WTC11 (cell line): ENCODE results near the gene VPS41.

Experiments
- ATF3 ChIP-seq: sonication (generic); formaldehyde crosslinking; conservative IDR thresholded peaks from 2 replicates; pipeline ENCODE4 v1.8.1; 2022; ENCODE audit warnings: mild to moderate bottlenecking, missing genetic modification reagents
- CTCF ChIP-seq: fragments of 200-600 bp; IDR thresholded peaks from 2 replicates; pipeline ENCODE4 v1.8.0; 2022; ENCODE audit warnings: antibody characterized with exemption
- ESRRA ChIP-seq: sonication (generic); formaldehyde crosslinking; IDR thresholded peaks from 2 replicates; pipeline ENCODE4 v1.8.1; 2022; ENCODE audit warnings: mild to moderate bottlenecking, missing genetic modification reagents, borderline replicate concordance
- GRHL2 ChIP-seq: fragments of 250-450 bp; sonication (Bioruptor Pico); IDR thresholded peaks from 2 replicates; pipeline ENCODE4 v1.8.0; 2022; ENCODE audit warnings: mild to moderate bottlenecking, moderate library complexity; ENCODE audit not compliant: insufficient replicate concordance, severe bottlenecking
- HMGXB4 ChIP-seq: sonication (generic); formaldehyde crosslinking; IDR thresholded peaks from 2 replicates; pipeline ENCODE4 v1.8.1; 2023; ENCODE audit warnings: mild to moderate bottlenecking, moderate library complexity, missing genetic modification reagents
- JUN ChIP-seq: sonication (generic); formaldehyde crosslinking; IDR thresholded peaks from 2 replicates; pipeline ENCODE4 v1.8.0; 2023; ENCODE audit warnings: mild to moderate bottlenecking, missing genetic modification reagents
- MAX ChIP-seq: sonication (generic); formaldehyde crosslinking; IDR thresholded peaks from 2 replicates; pipeline ENCODE4 v1.8.0; 2022; ENCODE audit warnings: mild to moderate bottlenecking, missing genetic modification reagents
- NR3C1 ChIP-seq: sonication (generic); formaldehyde crosslinking; conservative IDR thresholded peaks from 2 replicates; pipeline ENCODE4 v1.8.1; 2023; ENCODE audit warnings: low read depth, mild to moderate bottlenecking, missing genetic modification reagents
- SMAD3 ChIP-seq: sonication (generic); formaldehyde crosslinking; IDR thresholded peaks from 2 replicates; pipeline ENCODE4 v1.8.0; 2022; ENCODE audit warnings: missing genetic modification reagents, mild to moderate bottlenecking, borderline replicate concordance
- STAT6 ChIP-seq: sonication (generic); formaldehyde crosslinking; conservative IDR thresholded peaks from 2 replicates; pipeline ENCODE4 v1.8.1; 2023; ENCODE audit warnings: mild to moderate bottlenecking, low read depth, missing genetic modification reagents, moderate library complexity
- USF2 ChIP-seq: sonication (generic); formaldehyde crosslinking; IDR thresholded peaks from 2 replicates; pipeline ENCODE4 v1.8.1; 2023; ENCODE audit warnings: mild to moderate bottlenecking, missing genetic modification reagents, moderate library complexity
- ZBTB21 ChIP-seq: sonication (generic); formaldehyde crosslinking; IDR thresholded peaks from 2 replicates; pipeline ENCODE4 v1.8.1; 2023; ENCODE audit warnings: mild to moderate bottlenecking, missing genetic modification reagents, borderline replicate concordance

GRCh38 chr7:38757931-38758330, 151.1 kb downstream of the VPS41 start:
- no peak for TF ChIP-seq USF2
- TF ChIP-seq NR3C1: no peak
- no peak for TF ChIP-seq CTCF
- no peak for TF ChIP-seq GRHL2
- TF ChIP-seq ATF3: no peak
- no peak for TF ChIP-seq HMGXB4 (CRISPR knock-in tag)
- no peak for TF ChIP-seq ZBTB21 (CRISPR knock-in tag)
- TF ChIP-seq SMAD3 (CRISPR knock-in tag): no peak
- no peak for TF ChIP-seq JUN (CRISPR knock-in tag)
- no peak for TF ChIP-seq ESRRA
- no peak for TF ChIP-seq MAX (CRISPR knock-in tag)
- TF ChIP-seq STAT6 (CRISPR knock-in tag): no peak
